ENCODE measurements around the gene BACE1.

The BACE1 gene

GRCh38 chr11:117238221-117238620 lies 77.8 kb downstream of the BACE1 start:
- CTCF ChIA-PET = interaction anchor here (0.7 kb wide), 1 partner anchor 8 kb away, joined by 3 read pairs; no protein-coding TSS in a partner anchor
- Mint-ChIP-seq H3K27ac (no peak overlapping the region), H3K4me1 (peaks cover 12% of the 10 kb centered on the region), H3K9me3 (no peaks in the 10 kb centered on the region), H3K36me3 (peaks cover 18% of the 10 kb centered on the region), H3K27me3 (no peaks in the 10 kb centered on the region), H3K4me3 (no peak overlapping the region)
- no peak for DNase-seq
